ENCODE results near the gene MYRIP. TPM values are rescaled to one million over a fixed set of nuclear protein-coding genes. Genes with fewer than 3 reads are reported as not detected.

MYRIP gene
- total RNA-seq, 3 donors from 2014 or later (not counting 1 experiment from before 2014, with no cell fraction given) = not detected

DNA sequence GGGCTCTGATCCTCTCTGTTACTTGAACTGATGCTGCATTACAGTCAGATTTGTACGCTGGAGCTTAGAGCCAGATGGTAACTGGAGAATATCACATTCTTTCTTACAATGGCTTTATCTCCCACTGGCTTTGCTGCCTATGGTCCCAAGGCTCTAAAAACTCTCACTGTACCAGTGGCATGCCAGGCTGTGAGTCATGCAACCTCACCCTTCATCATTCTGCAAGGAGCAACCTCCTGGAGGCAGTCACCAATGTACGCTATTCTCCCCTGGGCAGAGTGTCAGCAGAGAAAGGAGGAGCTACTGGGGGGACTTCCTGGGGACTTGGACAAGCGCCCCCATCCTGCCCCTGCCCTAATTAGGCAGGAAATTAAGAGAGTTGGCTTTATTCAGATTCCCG is 402.2 kb downstream of the MYRIP start:
- Histone ChIP-seq H3K27ac (ENCODE audit: low read length) (no peak overlapping the region), H3K9me3 (ENCODE audit: control insufficient read depth, insufficient read depth, low read length) (no peaks in the 10 kb centered on the region), H3K4me1 (ENCODE audit: control insufficient read depth, insufficient read depth, low read length) (no peaks in the 10 kb centered on the region), H3K36me3 (ENCODE audit: control insufficient read depth, insufficient read depth, low read length) (no peaks in the 10 kb centered on the region), H3K27me3 (ENCODE audit: control insufficient read depth, insufficient read depth, low read length) (no peaks in the 10 kb centered on the region), H3K4me3 (ENCODE audit: low read length) (no peak overlapping the region)
- no peaks in the 10 kb centered on the region for H3K27me3 Mint-ChIP-seq (ENCODE audit: low read depth in 2 of 2)
- H3K4me3 Mint-ChIP-seq = no peak overlapping the region
- DNase-seq = no peak
- H3K36me3 Mint-ChIP-seq = no peaks in the 10 kb centered on the region
- intact Hi-C loops (cut with micrococcal nuclease) = no loop called here
- no peaks in the 10 kb centered on the region for H3K4me1 Mint-ChIP-seq
- ATAC-seq = no peak
- TF ChIP-seq, protein P1, sequence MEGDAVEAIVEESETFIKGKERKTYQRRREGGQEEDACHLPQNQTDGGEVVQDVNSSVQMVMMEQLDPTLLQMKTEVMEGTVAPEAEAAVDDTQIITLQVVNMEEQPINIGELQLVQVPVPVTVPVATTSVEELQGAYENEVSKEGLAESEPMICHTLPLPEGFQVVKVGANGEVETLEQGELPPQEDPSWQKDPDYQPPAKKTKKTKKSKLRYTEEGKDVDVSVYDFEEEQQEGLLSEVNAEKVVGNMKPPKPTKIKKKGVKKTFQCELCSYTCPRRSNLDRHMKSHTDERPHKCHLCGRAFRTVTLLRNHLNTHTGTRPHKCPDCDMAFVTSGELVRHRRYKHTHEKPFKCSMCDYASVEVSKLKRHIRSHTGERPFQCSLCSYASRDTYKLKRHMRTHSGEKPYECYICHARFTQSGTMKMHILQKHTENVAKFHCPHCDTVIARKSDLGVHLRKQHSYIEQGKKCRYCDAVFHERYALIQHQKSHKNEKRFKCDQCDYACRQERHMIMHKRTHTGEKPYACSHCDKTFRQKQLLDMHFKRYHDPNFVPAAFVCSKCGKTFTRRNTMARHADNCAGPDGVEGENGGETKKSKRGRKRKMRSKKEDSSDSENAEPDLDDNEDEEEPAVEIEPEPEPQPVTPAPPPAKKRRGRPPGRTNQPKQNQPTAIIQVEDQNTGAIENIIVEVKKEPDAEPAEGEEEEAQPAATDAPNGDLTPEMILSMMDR (IDR thresholded peaks at IDR 0.05) = no peak
- no peaks in the 10 kb centered on the region for H3K9me3 Mint-ChIP-seq
- H3K27ac Mint-ChIP-seq = no peak overlapping the region
- WGBS (ENCODE audit: insufficient coverage) = 96% methylated on average over 4 of the region's 4 CpGs

DNA sequence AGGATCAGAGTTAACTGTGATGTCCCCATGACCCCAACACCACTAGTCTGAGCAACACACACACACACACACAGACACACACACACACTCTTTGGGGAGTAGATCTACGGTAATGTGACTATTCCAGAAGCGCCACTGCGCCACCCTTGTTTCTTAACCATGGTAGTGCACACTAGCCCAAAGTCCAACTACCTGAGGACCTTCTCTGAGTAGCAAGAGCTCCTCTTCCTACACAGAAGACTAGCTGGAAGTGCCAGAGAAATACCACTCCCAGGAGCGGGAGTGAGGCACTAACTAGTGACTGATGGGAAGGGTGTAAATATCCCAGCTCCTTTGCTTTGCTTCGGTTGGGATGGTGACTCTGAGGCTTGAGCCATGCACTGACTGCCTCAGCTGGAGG is 404.1 kb downstream of the MYRIP start:
- ATAC-seq (no peak), DNase-seq (no peak)
- Histone ChIP-seq H3K4me1 (ENCODE audit: control insufficient read depth, insufficient read depth, low read length) (no peaks in the 10 kb centered on the region), H3K27me3 (ENCODE audit: control insufficient read depth, insufficient read depth, low read length) (no peaks in the 10 kb centered on the region), H3K4me3 (ENCODE audit: low read length) (no peak overlapping the region), H3K27ac (ENCODE audit: low read length) (no peak overlapping the region), H3K36me3 (ENCODE audit: control insufficient read depth, insufficient read depth, low read length) (no peaks in the 10 kb centered on the region), H3K9me3 (ENCODE audit: control insufficient read depth, insufficient read depth, low read length) (no peaks in the 10 kb centered on the region)
- Mint-ChIP-seq H3K36me3 (no peaks in the 10 kb centered on the region), H3K27ac (no peak overlapping the region), H3K4me1 (no peaks in the 10 kb centered on the region), H3K4me3 (no peak overlapping the region), H3K27me3 (ENCODE audit: low read depth in 2 of 2) (peaks cover 0 to 3% of the 10 kb centered on the region in 2 donors), H3K9me3 (no peaks in the 10 kb centered on the region)
- intact Hi-C loops (cut with micrococcal nuclease) = no loop called here
- TF ChIP-seq, protein P1 (IDR thresholded peaks at IDR 0.05) = no peak
- 75% methylated on average over 5 of the region's 5 CpGs for WGBS (ENCODE audit: insufficient coverage)

DNA sequence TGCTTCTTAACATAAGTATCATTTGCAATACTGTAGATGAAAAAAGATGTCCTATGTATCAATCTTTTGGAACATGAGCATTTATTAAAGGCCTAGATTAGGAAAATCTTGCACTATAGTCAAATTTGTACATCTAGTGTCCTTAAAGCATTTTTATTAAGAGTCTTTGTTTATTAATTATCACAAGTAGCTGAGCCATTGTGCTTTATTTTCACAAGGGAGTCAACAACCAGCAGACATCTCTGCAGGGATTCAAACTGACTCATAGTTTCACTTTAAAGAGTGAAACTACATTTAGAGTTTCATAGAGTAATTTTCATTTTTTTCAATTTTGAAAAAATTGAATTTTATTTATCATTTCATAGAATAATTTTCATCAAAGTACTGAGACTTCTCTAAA is 405.6 kb downstream of the MYRIP start:
- peaks cover 0 to 3% of the 10 kb centered on the region in 2 donors for H3K27me3 Mint-ChIP-seq (ENCODE audit: low read depth in 2 of 2)
- H3K27ac Mint-ChIP-seq = no peak overlapping the region
- no peaks in the 10 kb centered on the region for H3K4me1 Mint-ChIP-seq
- no peaks in the 10 kb centered on the region for H3K9me3 ChIP-seq (ENCODE audit: control insufficient read depth, insufficient read depth, low read length)
- no peak overlapping the region for H3K4me3 Mint-ChIP-seq
- intact Hi-C loops (cut with micrococcal nuclease) = no loop called here
- H3K36me3 ChIP-seq (ENCODE audit: control insufficient read depth, insufficient read depth, low read length) = no peaks in the 10 kb centered on the region
- no peak overlapping the region for H3K27ac ChIP-seq (ENCODE audit: low read length)
- no peaks in the 10 kb centered on the region for H3K9me3 Mint-ChIP-seq
- DNase-seq = no peak
- H3K4me3 ChIP-seq (ENCODE audit: low read length) = no peak overlapping the region
- no peaks in the 10 kb centered on the region for H3K4me1 ChIP-seq (ENCODE audit: control insufficient read depth, insufficient read depth, low read length)
- no peak for ATAC-seq
- TF ChIP-seq, protein P1 (IDR thresholded peaks at IDR 0.05) = no peak
- no peaks in the 10 kb centered on the region for H3K27me3 ChIP-seq (ENCODE audit: control insufficient read depth, insufficient read depth, low read length)
- no peaks in the 10 kb centered on the region for H3K36me3 Mint-ChIP-seq

DNA sequence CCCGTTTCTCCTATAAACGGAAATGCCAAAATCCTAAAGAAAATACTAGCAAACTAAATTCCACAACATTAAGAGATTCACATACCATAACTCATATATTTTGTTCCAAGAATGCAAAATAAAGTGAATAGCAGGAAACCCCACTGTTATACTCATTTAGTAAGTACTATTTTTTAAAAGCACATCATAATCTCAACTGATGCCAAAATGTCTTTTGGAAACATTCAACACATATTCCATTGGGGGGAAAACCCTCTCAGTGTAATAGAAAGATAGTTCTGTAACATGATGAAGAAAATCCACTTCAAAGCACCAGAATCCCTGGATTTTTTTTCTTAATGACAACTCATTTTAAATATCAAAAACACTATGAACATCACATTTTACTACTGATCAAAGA is 407.1 kb downstream of the MYRIP start:
- ATAC-seq (no peak), DNase-seq (no peak)
- Mint-ChIP-seq H3K36me3 (no peaks in the 10 kb centered on the region), H3K4me3 (no peak overlapping the region), H3K9me3 (peaks cover 0 to 2% of the 10 kb centered on the region in 2 donors), H3K27ac (no peak overlapping the region), H3K4me1 (peaks cover 0 to 6% of the 10 kb centered on the region in 2 donors), H3K27me3 (ENCODE audit: low read depth in 2 of 2) (peaks cover 0 to 3% of the 10 kb centered on the region in 2 donors)
- H3K27ac ChIP-seq (ENCODE audit: low read length) = no peak overlapping the region
- H3K27me3 ChIP-seq (ENCODE audit: control insufficient read depth, insufficient read depth, low read length) = no peaks in the 10 kb centered on the region
- no peaks in the 10 kb centered on the region for H3K4me1 ChIP-seq (ENCODE audit: control insufficient read depth, insufficient read depth, low read length)
- intact Hi-C loops (cut with micrococcal nuclease) = no loop called here
- H3K9me3 ChIP-seq (ENCODE audit: control insufficient read depth, insufficient read depth, low read length) = no peaks in the 10 kb centered on the region
- TF ChIP-seq, protein P1 (IDR thresholded peaks at IDR 0.05) = no peak
- no peaks in the 10 kb centered on the region for H3K36me3 ChIP-seq (ENCODE audit: control insufficient read depth, insufficient read depth, low read length)
- no peak overlapping the region for H3K4me3 ChIP-seq (ENCODE audit: low read length)
- WGBS (ENCODE audit: insufficient coverage) = no CpG with 5 or more reads among the region's 2 CpGs
